ENCODE results near the gene ALPK1.
"Not testable (repeated sequence)": the region's sequence is repeated elsewhere in the genome, so short reads cannot be mapped to it uniquely, and the experiment has no call there.

The ALPK1 gene

GRCh38 chr4:112472318-112472717 lies 175.1 kb downstream of the ALPK1 start:
- no peak overlapping the region for H3K9ac ChIP-seq (ENCODE audit: low read length)
- H3K27me3 ChIP-seq (ENCODE audit: control insufficient read depth, insufficient read depth, low read length), result no peaks in the 10 kb centered on the region
- H3K4me1 ChIP-seq (ENCODE audit: control insufficient read depth, insufficient read depth, low read length), result no peaks in the 10 kb centered on the region
- H3K27ac ChIP-seq (ENCODE audit: low read depth, low read length), result no peak overlapping the region
- no peaks in the 10 kb centered on the region for H3K36me3 ChIP-seq (ENCODE audit: control insufficient read depth, insufficient read depth, low read length)
- no peaks in the 10 kb centered on the region for H3K9me3 ChIP-seq (ENCODE audit: control insufficient read depth, insufficient read depth, low read depth, low read length)
- no peak overlapping the region for H3K4me3 ChIP-seq (ENCODE audit: low read depth, low read length)

DNA sequence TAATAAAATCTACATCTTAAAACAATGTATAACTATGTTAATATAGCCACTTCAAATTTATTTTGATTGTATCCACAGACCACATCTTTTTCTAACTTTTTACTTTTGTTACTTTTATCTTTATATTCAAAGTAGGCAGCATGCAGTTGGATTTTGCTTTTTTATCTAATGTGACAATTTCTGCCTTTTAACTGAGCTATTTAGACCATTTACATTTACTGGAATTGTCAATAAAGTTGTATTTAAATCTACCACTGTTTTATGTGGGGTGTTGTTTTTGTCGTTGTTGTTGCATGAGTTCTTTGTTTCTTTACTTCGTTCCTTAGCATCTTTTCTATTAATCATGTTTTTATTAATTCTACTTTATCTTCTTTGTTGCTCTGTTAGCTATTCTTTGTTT lies 176.8 kb downstream of the ALPK1 start:
- Histone ChIP-seq H3K9me3 (ENCODE audit: control insufficient read depth, insufficient read depth, low read depth, low read length) (no peaks in the 10 kb centered on the region), H3K4me3 (ENCODE audit: low read depth, low read length) (no peak overlapping the region), H3K27me3 (ENCODE audit: control insufficient read depth, insufficient read depth, low read length) (no peaks in the 10 kb centered on the region), H3K9ac (ENCODE audit: low read length) (no peak overlapping the region), H3K27ac (ENCODE audit: low read depth, low read length) (no peak overlapping the region), H3K36me3 (ENCODE audit: control insufficient read depth, insufficient read depth, low read length) (no peaks in the 10 kb centered on the region), H3K4me1 (ENCODE audit: control insufficient read depth, insufficient read depth, low read length) (no peaks in the 10 kb centered on the region)

DNA sequence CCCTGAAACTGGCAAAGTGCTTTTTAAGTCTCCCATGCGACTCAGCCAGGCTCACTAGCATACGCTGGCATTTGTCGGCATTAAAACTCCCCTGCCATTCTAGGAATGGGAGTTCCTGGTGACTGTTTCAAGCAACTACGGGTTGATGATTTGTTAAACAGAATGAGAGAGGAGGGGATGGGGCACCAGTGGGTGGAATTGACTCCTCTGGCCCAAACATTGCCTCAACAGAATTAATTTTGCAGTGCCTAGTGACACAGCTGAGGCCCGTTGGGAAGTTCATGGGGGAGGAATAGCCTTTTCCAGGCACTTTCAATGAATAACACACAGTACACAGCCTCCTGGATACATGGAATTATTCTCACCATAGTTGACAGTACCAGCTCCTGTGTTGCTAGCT lies 188.8 kb downstream of the ALPK1 start:
- H3K9ac ChIP-seq (ENCODE audit: low read length), result no peak overlapping the region
- H3K4me1 ChIP-seq (ENCODE audit: control insufficient read depth, insufficient read depth, low read length), result no peaks in the 10 kb centered on the region
- peaks cover 28% of the 10 kb centered on the region for H3K9me3 ChIP-seq (ENCODE audit: control insufficient read depth, insufficient read depth, low read depth, low read length)

DNA sequence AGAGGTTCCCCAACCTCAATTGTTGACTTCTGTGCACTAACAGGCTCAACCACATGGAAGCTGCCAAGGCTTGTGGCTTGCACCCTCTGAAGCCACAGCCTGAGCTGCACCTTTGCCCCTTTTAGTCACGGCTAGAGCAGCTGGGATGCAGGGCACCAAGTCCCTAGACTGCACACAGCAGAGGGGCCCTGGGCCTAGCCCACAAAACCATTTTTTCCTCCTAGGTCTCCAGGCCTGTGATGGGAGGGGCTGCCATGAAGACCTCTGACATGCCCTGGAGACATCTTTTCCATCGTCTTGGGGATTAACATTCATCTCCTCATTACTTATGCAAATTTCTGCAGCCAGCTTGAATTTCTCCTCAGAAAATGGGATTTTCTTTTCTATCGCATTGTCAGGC lies 193.6 kb downstream of the ALPK1 start:
- H3K27me3 ChIP-seq (ENCODE audit: control insufficient read depth, insufficient read depth, low read length); H3K4me1 ChIP-seq (ENCODE audit: control insufficient read depth, insufficient read depth, low read length); H3K27ac ChIP-seq (ENCODE audit: low read depth, low read length); H3K4me3 ChIP-seq (ENCODE audit: low read depth, low read length); H3K9ac ChIP-seq (ENCODE audit: low read length); H3K36me3 ChIP-seq (ENCODE audit: control insufficient read depth, insufficient read depth, low read length): not testable (repeated sequence)
- peaks cover 29% of the 10 kb centered on the region for H3K9me3 ChIP-seq (ENCODE audit: control insufficient read depth, insufficient read depth, low read depth, low read length)

More for the DNA sequence above, 188.8 kb downstream of the ALPK1 start:
- Histone ChIP-seq H3K36me3 (ENCODE audit: control insufficient read depth, insufficient read depth, low read length) (no peaks in the 10 kb centered on the region), H3K4me3 (ENCODE audit: low read depth, low read length) (no peak overlapping the region), H3K27ac (ENCODE audit: low read depth, low read length) (no peak overlapping the region), H3K27me3 (ENCODE audit: control insufficient read depth, insufficient read depth, low read length) (peaks cover 3% of the 10 kb centered on the region; the same call in 1 of the 2 replicates)

All from HUES6 (cell line).